GM18868 (cell line): ENCODE results near the gene KREMEN1.

Experiments
- ATAC-seq: cut with Tn5 transposase; IDR thresholded peaks from one replicate; pipeline ENCODE4 v1.9.1; 2021; ENCODE audit warnings: mild to moderate bottlenecking, moderate library complexity; ENCODE audit not compliant: unreplicated experiment

Gene KREMEN1

GRCh38 chr22:29126670-29127395 is 54.0 kb downstream of the KREMEN1 start:
- ATAC-seq = no peak

- no peak for ATAC-seq
These were observed 56.3 kb downstream of the KREMEN1 start for GRCh38 chr22:29128891-29129807.

GRCh38 chr22:29129808-29130140 is 56.9 kb downstream of the KREMEN1 start:
- ATAC-seq = no peak

GRCh38 chr22:29130476-29130875 is 57.6 kb downstream of the KREMEN1 start:
- ATAC-seq = no peak

- no peak for ATAC-seq
These were observed 60.8 kb downstream of the KREMEN1 start for GRCh38 chr22:29133603-29134133.

- ATAC-seq = no peak
These were observed 61.6 kb downstream of the KREMEN1 start for GRCh38 chr22:29134448-29134847.

- ATAC-seq = no peak
These were observed 64.2 kb downstream of the KREMEN1 start for GRCh38 chr22:29136782-29137700.

- ATAC-seq = no peak
These were observed 65.9 kb downstream of the KREMEN1 start for GRCh38 chr22:29138556-29139305.

- no peak for ATAC-seq
These were observed 67.3 kb downstream of the KREMEN1 start for GRCh38 chr22:29139965-29140782.

GRCh38 chr22:29141078-29141688 is 68.3 kb downstream of the KREMEN1 start:
- no peak for ATAC-seq

- no peak for ATAC-seq
These were observed 69.3 kb downstream of the KREMEN1 start for GRCh38 chr22:29142116-29142515.

- no peak for ATAC-seq
These were observed 71.3 kb downstream of the KREMEN1 start for GRCh38 chr22:29143941-29144785.

GRCh38 chr22:29144786-29145160 is 71.9 kb downstream of the KREMEN1 start:
- no peak for ATAC-seq

- no peak for ATAC-seq
These were observed 72.7 kb downstream of the KREMEN1 start for GRCh38 chr22:29145321-29146072.

GRCh38 chr22:29146091-29146560 is 73.3 kb downstream of the KREMEN1 start:
- ATAC-seq = no peak

- ATAC-seq = no peak
These were observed 73.9 kb downstream of the KREMEN1 start for GRCh38 chr22:29146771-29147170.

GRCh38 chr22:29147331-29147899 is 74.6 kb downstream of the KREMEN1 start:
- no peak for ATAC-seq
